ENCODE results near the gene SLC25A21.

Gene SLC25A21

DNA sequence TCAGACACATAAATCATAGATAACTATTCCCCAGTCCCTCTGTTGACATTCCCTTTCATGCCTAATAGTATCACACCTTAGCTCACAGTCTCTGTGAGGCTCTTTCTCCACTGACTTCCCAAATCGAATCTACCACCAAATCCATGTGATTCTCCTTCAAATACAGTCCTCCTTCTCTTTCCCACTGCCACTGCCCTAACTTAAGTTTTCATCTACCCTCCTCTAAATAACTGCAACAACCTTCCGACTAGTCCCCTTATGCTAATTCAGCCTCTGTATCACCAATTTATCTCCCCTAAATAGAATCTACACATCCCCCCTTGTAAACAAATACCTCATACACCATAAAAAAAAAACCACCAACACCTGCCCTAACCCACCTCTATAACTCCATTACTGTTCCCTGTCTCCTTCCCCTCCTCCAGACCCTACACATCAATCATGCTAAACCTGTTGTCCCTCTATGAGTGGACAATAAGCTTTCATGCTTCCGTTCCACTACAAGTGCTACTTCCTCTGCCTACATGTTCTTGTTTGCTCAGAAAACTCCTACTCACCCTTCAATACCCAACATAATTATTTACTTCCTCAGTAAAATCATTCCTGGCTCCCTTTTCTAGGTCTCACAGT, 39.0 kb downstream of the SLC25A21 start:
- no peak for TF ChIP-seq RARB (CRISPR knock-in tag; IDR thresholded peaks at IDR 0.05)
- TF ChIP-seq ZNF70 (CRISPR knock-in tag; IDR thresholded peaks at IDR 0.05) = no peak
- TF ChIP-seq, protein P1, sequence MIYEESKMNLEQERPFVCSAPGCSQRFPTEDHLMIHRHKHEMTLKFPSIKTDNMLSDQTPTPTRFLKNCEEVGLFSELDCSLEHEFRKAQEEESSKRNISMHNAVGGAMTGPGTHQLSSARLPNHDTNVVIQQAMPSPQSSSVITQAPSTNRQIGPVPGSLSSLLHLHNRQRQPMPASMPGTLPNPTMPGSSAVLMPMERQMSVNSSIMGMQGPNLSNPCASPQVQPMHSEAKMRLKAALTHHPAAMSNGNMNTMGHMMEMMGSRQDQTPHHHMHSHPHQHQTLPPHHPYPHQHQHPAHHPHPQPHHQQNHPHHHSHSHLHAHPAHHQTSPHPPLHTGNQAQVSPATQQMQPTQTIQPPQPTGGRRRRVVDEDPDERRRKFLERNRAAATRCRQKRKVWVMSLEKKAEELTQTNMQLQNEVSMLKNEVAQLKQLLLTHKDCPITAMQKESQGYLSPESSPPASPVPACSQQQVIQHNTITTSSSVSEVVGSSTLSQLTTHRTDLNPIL (CRISPR knock-in tag; IDR thresholded peaks at IDR 0.05; ENCODE audit: low read depth) = no peak
- no peak for TF ChIP-seq GLIS3 (CRISPR knock-in tag; IDR thresholded peaks at IDR 0.05)
- no peak for TF ChIP-seq ZFP30 (CRISPR knock-in tag; IDR thresholded peaks at IDR 0.05)
- no peak for TF ChIP-seq BACH2 (CRISPR knock-in tag; IDR thresholded peaks at IDR 0.05; ENCODE audit: borderline replicate concordance)
- TF ChIP-seq, protein P2, sequence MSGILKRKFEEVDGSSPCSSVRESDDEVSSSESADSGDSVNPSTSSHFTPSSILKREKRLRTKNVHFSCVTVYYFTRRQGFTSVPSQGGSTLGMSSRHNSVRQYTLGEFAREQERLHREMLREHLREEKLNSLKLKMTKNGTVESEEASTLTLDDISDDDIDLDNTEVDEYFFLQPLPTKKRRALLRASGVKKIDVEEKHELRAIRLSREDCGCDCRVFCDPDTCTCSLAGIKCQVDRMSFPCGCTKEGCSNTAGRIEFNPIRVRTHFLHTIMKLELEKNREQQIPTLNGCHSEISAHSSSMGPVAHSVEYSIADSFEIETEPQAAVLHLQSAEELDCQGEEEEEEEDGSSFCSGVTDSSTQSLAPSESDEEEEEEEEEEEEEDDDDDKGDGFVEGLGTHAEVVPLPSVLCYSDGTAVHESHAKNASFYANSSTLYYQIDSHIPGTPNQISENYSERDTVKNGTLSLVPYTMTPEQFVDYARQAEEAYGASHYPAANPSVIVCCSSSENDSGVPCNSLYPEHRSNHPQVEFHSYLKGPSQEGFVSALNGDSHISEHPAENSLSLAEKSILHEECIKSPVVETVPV (CRISPR knock-in tag; IDR thresholded peaks at IDR 0.05) = no peak
- no peak for TF ChIP-seq TCF4 (CRISPR knock-in tag; IDR thresholded peaks at IDR 0.05; ENCODE audit: borderline replicate concordance)
- no peak for TF ChIP-seq ISL1 (CRISPR knock-in tag; IDR thresholded peaks at IDR 0.05)
- TF ChIP-seq ZFP3 (CRISPR knock-in tag; IDR thresholded peaks at IDR 0.05) = no peak
- no peak for TF ChIP-seq ZNF8 (CRISPR knock-in tag; IDR thresholded peaks at IDR 0.05)
- ATAC-seq = no peak

DNA sequence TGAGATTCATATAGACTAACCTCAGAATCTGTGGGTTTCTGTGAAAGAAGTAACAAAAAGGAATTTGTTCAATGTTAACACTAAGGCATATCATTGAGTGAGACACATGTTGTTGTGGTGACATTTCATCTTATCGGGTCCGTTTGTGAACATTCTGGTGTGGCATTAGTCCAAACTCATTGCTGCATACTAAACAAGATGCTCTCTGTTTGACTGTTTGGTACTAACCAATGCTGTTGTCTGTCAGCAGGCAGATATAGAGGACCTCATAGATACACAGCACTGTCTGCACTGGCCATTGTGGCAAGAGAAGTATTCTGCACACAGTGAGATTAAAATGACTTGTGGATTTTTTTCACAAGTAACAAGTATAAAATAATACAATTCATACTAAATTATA, 41.2 kb downstream of the SLC25A21 start:
- no peak for ATAC-seq
- TF ChIP-seq TOX (CRISPR knock-in tag; IDR thresholded peaks at IDR 0.05; ENCODE audit: borderline replicate concordance) (no peak), ISL1 (CRISPR knock-in tag; IDR thresholded peaks at IDR 0.05) (no peak), CSDC2 (CRISPR knock-in tag; IDR thresholded peaks at IDR 0.05) (no peak), ARNTL (CRISPR knock-in tag; IDR thresholded peaks at IDR 0.05; ENCODE audit: borderline replicate concordance, low read depth) (no peak), PPARA (CRISPR knock-in tag; IDR thresholded peaks at IDR 0.05; ENCODE audit: borderline replicate concordance) (no peak)

DNA sequence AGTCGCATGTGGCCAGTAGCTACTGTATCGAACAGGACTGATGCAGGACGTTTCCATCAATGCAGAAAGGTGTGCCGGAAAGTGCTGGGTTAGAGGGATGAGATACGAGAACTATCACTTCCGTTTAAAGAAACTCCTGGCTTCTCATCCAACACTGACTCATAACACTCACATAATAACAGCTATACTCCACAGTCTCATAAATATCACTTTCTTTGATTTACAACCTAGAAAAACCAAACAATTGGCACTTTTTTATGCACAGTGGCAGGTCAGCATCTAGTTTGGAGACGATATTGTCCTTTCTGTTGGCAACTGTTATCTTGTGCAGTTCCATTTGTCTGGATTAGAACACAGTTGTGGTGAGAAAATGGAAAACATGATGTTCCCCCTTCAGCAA, 43.4 kb downstream of the SLC25A21 start:
- no peak for ATAC-seq
- TF ChIP-seq, protein P3, sequence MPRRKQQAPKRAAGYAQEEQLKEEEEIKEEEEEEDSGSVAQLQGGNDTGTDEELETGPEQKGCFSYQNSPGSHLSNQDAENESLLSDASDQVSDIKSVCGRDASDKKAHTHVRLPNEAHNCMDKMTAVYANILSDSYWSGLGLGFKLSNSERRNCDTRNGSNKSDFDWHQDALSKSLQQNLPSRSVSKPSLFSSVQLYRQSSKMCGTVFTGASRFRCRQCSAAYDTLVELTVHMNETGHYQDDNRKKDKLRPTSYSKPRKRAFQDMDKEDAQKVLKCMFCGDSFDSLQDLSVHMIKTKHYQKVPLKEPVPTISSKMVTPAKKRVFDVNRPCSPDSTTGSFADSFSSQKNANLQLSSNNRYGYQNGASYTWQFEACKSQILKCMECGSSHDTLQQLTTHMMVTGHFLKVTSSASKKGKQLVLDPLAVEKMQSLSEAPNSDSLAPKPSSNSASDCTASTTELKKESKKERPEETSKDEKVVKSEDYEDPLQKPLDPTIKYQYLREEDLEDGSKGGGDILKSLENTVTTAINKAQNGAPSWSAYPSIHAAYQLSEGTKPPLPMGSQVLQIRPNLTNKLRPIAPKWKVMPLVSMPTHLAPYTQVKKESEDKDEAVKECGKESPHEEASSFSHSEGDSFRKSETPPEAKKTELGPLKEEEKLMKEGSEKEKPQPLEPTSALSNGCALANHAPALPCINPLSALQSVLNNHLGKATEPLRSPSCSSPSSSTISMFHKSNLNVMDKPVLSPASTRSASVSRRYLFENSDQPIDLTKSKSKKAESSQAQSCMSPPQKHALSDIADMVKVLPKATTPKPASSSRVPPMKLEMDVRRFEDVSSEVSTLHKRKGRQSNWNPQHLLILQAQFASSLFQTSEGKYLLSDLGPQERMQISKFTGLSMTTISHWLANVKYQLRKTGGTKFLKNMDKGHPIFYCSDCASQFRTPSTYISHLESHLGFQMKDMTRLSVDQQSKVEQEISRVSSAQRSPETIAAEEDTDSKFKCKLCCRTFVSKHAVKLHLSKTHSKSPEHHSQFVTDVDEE (CRISPR knock-in tag; IDR thresholded peaks at IDR 0.05) = no peak
- TF ChIP-seq SNAI2 (CRISPR knock-in tag; IDR thresholded peaks at IDR 0.05) = no peak
- TF ChIP-seq CSDC2 (CRISPR knock-in tag; IDR thresholded peaks at IDR 0.05) = no peak
- TF ChIP-seq GLIS3 (CRISPR knock-in tag; IDR thresholded peaks at IDR 0.05) = no peak
- TF ChIP-seq ZC3H10 (CRISPR knock-in tag; IDR thresholded peaks at IDR 0.05) = no peak
- TF ChIP-seq, protein P4, sequence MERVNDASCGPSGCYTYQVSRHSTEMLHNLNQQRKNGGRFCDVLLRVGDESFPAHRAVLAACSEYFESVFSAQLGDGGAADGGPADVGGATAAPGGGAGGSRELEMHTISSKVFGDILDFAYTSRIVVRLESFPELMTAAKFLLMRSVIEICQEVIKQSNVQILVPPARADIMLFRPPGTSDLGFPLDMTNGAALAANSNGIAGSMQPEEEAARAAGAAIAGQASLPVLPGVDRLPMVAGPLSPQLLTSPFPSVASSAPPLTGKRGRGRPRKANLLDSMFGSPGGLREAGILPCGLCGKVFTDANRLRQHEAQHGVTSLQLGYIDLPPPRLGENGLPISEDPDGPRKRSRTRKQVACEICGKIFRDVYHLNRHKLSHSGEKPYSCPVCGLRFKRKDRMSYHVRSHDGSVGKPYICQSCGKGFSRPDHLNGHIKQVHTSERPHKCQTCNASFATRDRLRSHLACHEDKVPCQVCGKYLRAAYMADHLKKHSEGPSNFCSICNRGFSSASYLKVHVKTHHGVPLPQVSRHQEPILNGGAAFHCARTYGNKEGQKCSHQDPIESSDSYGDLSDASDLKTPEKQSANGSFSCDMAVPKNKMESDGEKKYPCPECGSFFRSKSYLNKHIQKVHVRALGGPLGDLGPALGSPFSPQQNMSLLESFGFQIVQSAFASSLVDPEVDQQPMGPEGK (CRISPR knock-in tag; IDR thresholded peaks at IDR 0.05; ENCODE audit: borderline replicate concordance) = no peak
- TF ChIP-seq ESRRG (CRISPR knock-in tag; IDR thresholded peaks at IDR 0.05) = no peak
- TF ChIP-seq ZNF8 (CRISPR knock-in tag; IDR thresholded peaks at IDR 0.05) = no peak
- no peak for TF ChIP-seq BACH2 (CRISPR knock-in tag; IDR thresholded peaks at IDR 0.05; ENCODE audit: borderline replicate concordance)
- no peak for TF ChIP-seq ZNF70 (CRISPR knock-in tag; IDR thresholded peaks at IDR 0.05)
- no peak for TF ChIP-seq PPARA (CRISPR knock-in tag; IDR thresholded peaks at IDR 0.05; ENCODE audit: borderline replicate concordance)
- TF ChIP-seq, protein P1 (CRISPR knock-in tag; IDR thresholded peaks at IDR 0.05; ENCODE audit: low read depth) = no peak
